ENCODE results near the gene MOCOS. TPM values are rescaled to one million over a fixed set of nuclear protein-coding genes. Genes with fewer than 3 reads are reported as not detected.

The MOCOS gene
- total and polyA plus RNA-seq, 3 experiments from 2014 or later: 0.04 to 0.13 (median 0.07) TPM

DNA sequence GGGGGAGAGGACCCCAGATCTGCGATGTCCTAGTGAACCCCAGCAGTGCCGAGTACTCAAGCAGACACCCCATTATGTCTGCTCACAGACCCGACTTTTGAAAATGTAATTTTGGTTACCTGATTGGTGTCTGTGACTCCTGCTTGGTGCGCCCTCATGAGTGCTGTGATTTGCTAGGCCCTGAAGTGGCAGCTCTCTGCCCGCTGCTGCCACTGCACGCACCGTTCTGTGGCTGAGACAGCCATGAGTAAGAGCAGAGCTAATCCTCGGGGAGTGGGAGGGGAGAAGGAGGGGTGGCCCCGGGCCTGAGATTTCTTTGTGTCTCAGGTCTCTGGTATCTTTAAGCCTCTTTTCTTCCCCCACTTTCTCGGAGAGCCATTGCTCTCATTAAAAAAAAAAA, 128.4 kb downstream of the MOCOS start:
- Mint-ChIP-seq H3K4me3 (no peak overlapping the region), H3K36me3 (no peaks in the 10 kb centered on the region), H3K27me3 (peaks cover 16 to 37% of the 10 kb centered on the region in 2 donors), H3K4me1 (no peaks in the 10 kb centered on the region), H3K27ac (no peak overlapping the region), H3K9me3 (peaks cover 5 to 23% (median 9%) of the 10 kb centered on the region in 5 donors)
- Histone ChIP-seq H3K27me3 (ENCODE audit: insufficient read depth, low read length, poor library complexity, severe bottlenecking) (no peaks in the 10 kb centered on the region), H3K27ac (ENCODE audit: low read depth, low read length) (no peak overlapping the region), H3K9me3 (ENCODE audit: low read length) (no peaks in the 10 kb centered on the region), H3K4me3 (ENCODE audit: low read length) (no peak overlapping the region), H3K36me3 (ENCODE audit: insufficient read depth, low read length) (no peaks in the 10 kb centered on the region), H3K4me1 (ENCODE audit: insufficient read depth, low read length) (no peaks in the 10 kb centered on the region)
- POLR2A ChIA-PET: no interaction called here
- CTCF ChIA-PET: no interaction called here
- no peak for DNase-seq

GRCh38 chr18:36316246-36316645, 128.9 kb downstream of the MOCOS start:
- H3K4me1 ChIP-seq (ENCODE audit: insufficient read depth, low read length): no peaks in the 10 kb centered on the region
- no peaks in the 10 kb centered on the region for H3K9me3 ChIP-seq (ENCODE audit: low read length)
- no peaks in the 10 kb centered on the region for H3K36me3 ChIP-seq (ENCODE audit: insufficient read depth, low read length)
- ChIA-PET CTCF (no interaction called here), POLR2A (no interaction called here)
- no peak overlapping the region for H3K27ac ChIP-seq (ENCODE audit: low read depth, low read length)
- no peaks in the 10 kb centered on the region for H3K27me3 ChIP-seq (ENCODE audit: insufficient read depth, low read length, poor library complexity, severe bottlenecking)
- DNase-seq: no peak
- Mint-ChIP-seq H3K27ac (no peak overlapping the region), H3K4me1 (no peaks in the 10 kb centered on the region), H3K9me3 (peaks cover 5 to 23% (median 9%) of the 10 kb centered on the region in 5 donors), H3K27me3 (peaks cover 16 to 38% of the 10 kb centered on the region in 2 donors), H3K36me3 (no peaks in the 10 kb centered on the region), H3K4me3 (no peak overlapping the region)
- H3K4me3 ChIP-seq (ENCODE audit: low read length): no peak overlapping the region

Other genes with a start within 250 kb of the MOCOS start
- 10 to 100 TPM; 22.0 to 23.5 TPM for gene RPRD1A, start 119.9 kb upstream of the MOCOS start, total RNA-seq
- gene RPRD1A, start 119.9 kb upstream of the MOCOS start, polyA plus RNA-seq: 8.7 TPM
- gene SLC39A6, start 58.2 kb upstream of the MOCOS start, total RNA-seq: 10 to 100 TPM; 43.8 to 44.8 TPM
- gene SLC39A6, start 58.2 kb upstream of the MOCOS start, polyA plus RNA-seq: 33.1 TPM
- 10 to 100 TPM; 85.8 to 89.6 TPM for gene ELP2, start 57.6 kb upstream of the MOCOS start, total RNA-seq
- gene ELP2, start 57.6 kb upstream of the MOCOS start, polyA plus RNA-seq: 64.1 TPM
- not detected for gene FHOD3, start 110.2 kb downstream of the MOCOS start, total RNA-seq
- gene FHOD3, start 110.2 kb downstream of the MOCOS start, polyA plus RNA-seq: not detected

Data from CD8-positive, alpha-beta memory T cell (primary cell).